ENCODE results near the gene SLX4.

The SLX4 gene

GRCh38 chr16:3579776-3580175 is 31.6 kb downstream of the SLX4 start:
- no peak for DNase-seq
- no peak overlapping the region for H3K27ac ChIP-seq

GRCh38 chr16:3578610-3579551 is 32.5 kb downstream of the SLX4 start:
- DNase-seq: no peak
- Histone ChIP-seq H3K36me3 (peaks cover 9% of the 10 kb centered on the region), H3K27me3 (ENCODE audit: insufficient read depth, low read depth, severe bottlenecking) (no peaks in the 10 kb centered on the region), H3K9me3 (ENCODE audit: severe bottlenecking) (no peaks in the 10 kb centered on the region), H3K4me3 (ENCODE audit: low read depth, low read length) (no peak overlapping the region), H3K27ac (no peak overlapping the region)
- no peak for TF ChIP-seq CTCF (IDR thresholded peaks at IDR 0.05; ENCODE audit: low read depth, low read length)

More at GRCh38 chr16:3579776-3580175, 31.6 kb downstream of the SLX4 start:
- no peak for TF ChIP-seq CTCF (IDR thresholded peaks at IDR 0.05; ENCODE audit: low read depth, low read length)
- no peaks in the 10 kb centered on the region for H3K27me3 ChIP-seq (ENCODE audit: insufficient read depth, low read depth, severe bottlenecking)
- peaks cover 14% of the 10 kb centered on the region for H3K36me3 ChIP-seq
- H3K4me3 ChIP-seq (ENCODE audit: low read depth, low read length): no peak overlapping the region
- H3K9me3 ChIP-seq (ENCODE audit: severe bottlenecking): no peaks in the 10 kb centered on the region

- no peak overlapping the region for H3K27ac ChIP-seq
- no peak for DNase-seq
- peaks cover 3% of the 10 kb centered on the region; the same call in 1 of the 2 replicates for H3K36me3 ChIP-seq
- no peak for TF ChIP-seq CTCF (IDR thresholded peaks at IDR 0.05; ENCODE audit: low read depth, low read length)
- H3K27me3 ChIP-seq (ENCODE audit: insufficient read depth, low read depth, severe bottlenecking): no peaks in the 10 kb centered on the region
- no peaks in the 10 kb centered on the region for H3K9me3 ChIP-seq (ENCODE audit: severe bottlenecking)
- no peak overlapping the region for H3K4me3 ChIP-seq (ENCODE audit: low read depth, low read length)
Observed at GRCh38 chr16:3578121-3578520, 33.3 kb downstream of the SLX4 start.

GRCh38 chr16:3577302-3577752 is 34.1 kb downstream of the SLX4 start, which contains the start of gene NLRC3:
Gene NLRC3, minus strand, starts transcription at chr16:3577403. Its CDS starts 12,367 bp downstream, at chr16:3565036.
- Histone ChIP-seq H3K27ac (no peak within 1 kb of the TSS), H3K4me3 (ENCODE audit: low read depth, low read length) (no peak within 1 kb of the TSS), H3K36me3 (no peaks in the 10 kb centered on the region; the same call in 1 of the 2 replicates), H3K9me3 (ENCODE audit: severe bottlenecking) (no peaks in the 10 kb centered on the region), H3K27me3 (ENCODE audit: insufficient read depth, low read depth, severe bottlenecking) (no peaks in the 10 kb centered on the region)
- DNase-seq: no peak
- TF ChIP-seq CTCF (IDR thresholded peaks at IDR 0.05; ENCODE audit: low read depth, low read length): no peak

GRCh38 chr16:3576211-3576610 is 35.2 kb downstream of the SLX4 start:
- H3K27ac ChIP-seq: no peak overlapping the region
- H3K9me3 ChIP-seq (ENCODE audit: severe bottlenecking): no peaks in the 10 kb centered on the region
- no peak for TF ChIP-seq CTCF (IDR thresholded peaks at IDR 0.05; ENCODE audit: low read depth, low read length)
- H3K4me3 ChIP-seq (ENCODE audit: low read depth, low read length): no peak overlapping the region
- no peaks in the 10 kb centered on the region for H3K36me3 ChIP-seq
- no peaks in the 10 kb centered on the region for H3K27me3 ChIP-seq (ENCODE audit: insufficient read depth, low read depth, severe bottlenecking)
- no peak for DNase-seq
